ENCODE results near the gene LRRN1.

- TF ChIP-seq CTCF (IDR thresholded peaks at IDR 0.05; ENCODE audit: poor library complexity) (no peak), EZH2 (IDR thresholded peaks at IDR 0.05; ENCODE audit: borderline replicate concordance) (no peak), EZH2phosphoT487 (IDR thresholded peaks at IDR 0.05; ENCODE audit: low read depth, severe bottlenecking, unreplicated experiment) (no peak)
Observed at GRCh38 chr3:3804560-3804959, 5.3 kb downstream of the LRRN1 start.
